Neural progenitor cell (in vitro differentiated cells): ENCODE measurements around the gene CYB561. TPM values are rescaled to one million over a fixed set of nuclear protein-coding genes. Genes with fewer than 3 reads are reported as not detected.

ENCODE experiments used
- DNase-seq: peaks from one replicate; pipeline ENCODE4 v3.0.0-alpha.2; 2016; ENCODE audit warnings: low spot score
- H2AFZ ChIP-seq: fragments of 200-600 bp; sonication (generic); replicated peaks from 2 replicates; pipeline ENCODE4 v1.6.1; 2016; ENCODE audit warnings: antibody characterized with exemption
- H3F3A ChIP-seq: fragments of 200-600 bp; sonication (generic); 2 replicates; pipeline ENCODE4 v1.6.1; 2016; ENCODE audit warnings: antibody characterized with exemption, low read depth
- H3K27ac ChIP-seq: fragments of 200-600 bp; sonication (generic); 2 replicates; pipeline ENCODE4 v1.5.1; 2016; ENCODE audit warnings: mild to moderate bottlenecking
- H3K27me3 ChIP-seq: fragments of 200-600 bp; sonication (generic); 2 replicates; pipeline ENCODE4 v1.6.1; 2016; ENCODE audit warnings: mild to moderate bottlenecking, moderate library complexity
- H3K36me3 ChIP-seq: fragments of 200-600 bp; sonication (generic); 2 replicates; pipeline ENCODE4 v1.5.1; 2016
- H3K4me1 ChIP-seq: fragments of 200-600 bp; sonication (generic); 2 replicates; pipeline ENCODE4 v1.6.1; 2016; ENCODE audit warnings: mixed run types
- H3K4me2 ChIP-seq: fragments of 200-600 bp; sonication (generic); 2 replicates; pipeline ENCODE4 v1.6.1; 2016
- H3K4me3 ChIP-seq: fragments of 200-600 bp; sonication (generic); 2 replicates; pipeline ENCODE4 v1.5.1; 2016
- H3K79me2 ChIP-seq: fragments of 200-600 bp; sonication (generic); 2 replicates; pipeline ENCODE4 v1.6.1; 2016; ENCODE audit warnings: low read depth
- H3K9ac ChIP-seq: fragments of 200-600 bp; sonication (generic); 2 replicates; pipeline ENCODE4 v1.6.1; 2016
- H3K9me3 ChIP-seq: fragments of 200-600 bp; sonication (generic); 2 replicates; pipeline ENCODE4 v1.5.1; 2016; ENCODE audit warnings: low read depth
- H4K20me1 ChIP-seq: fragments of 200-600 bp; sonication (generic); 2 replicates; pipeline ENCODE4 v1.6.1; 2016; ENCODE audit warnings: low read depth
- H3K27ac Mint-ChIP-seq: 3 replicates; pipeline ENCODE4 v1.8.0; 2021; ENCODE audit warnings: mixed read lengths
- H3K27me3 Mint-ChIP-seq: 2 replicates; pipeline ENCODE4 v1.8.0; 2022; ENCODE audit warnings: low read depth, mild to moderate bottlenecking, inconsistent platforms, moderate library complexity, mixed read lengths; ENCODE audit not compliant: insufficient read depth
- H3K36me3 Mint-ChIP-seq: 3 replicates; pipeline ENCODE4 v1.8.0; 2021; ENCODE audit warnings: mixed read lengths
- H3K4me1 Mint-ChIP-seq: 3 replicates; pipeline ENCODE4 v1.8.0; 2021; ENCODE audit warnings: mixed read lengths
- H3K4me3 Mint-ChIP-seq: 3 replicates; pipeline ENCODE4 v1.8.0; 2021; ENCODE audit warnings: mild to moderate bottlenecking, moderate library complexity, mixed read lengths
- H3K9me3 Mint-ChIP-seq: 3 replicates; pipeline ENCODE4 v1.8.0; 2020; ENCODE audit warnings: mixed read lengths
- CTCF ChIP-seq: fragments of 200-600 bp; sonication (generic); IDR thresholded peaks from 2 replicates; pipeline ENCODE4 v1.5.1; 2017; ENCODE audit warnings: antibody characterized with exemption, mild to moderate bottlenecking
- EZH2 ChIP-seq: fragments of 200-600 bp; sonication (generic); IDR thresholded peaks from 2 replicates; pipeline ENCODE4 v1.6.1; 2017; ENCODE audit warnings: antibody characterized with exemption, mild to moderate bottlenecking, moderate library complexity
- EZH2phosphoT487 ChIP-seq: fragments of 200-600 bp; sonication (generic); IDR thresholded peaks from 2 replicates; pipeline ENCODE4 v1.6.1; 2017; ENCODE audit warnings: antibody characterized with exemption
- total RNA-seq: library from RNA; depleted of rRNA; stranded (reverse); fragments of >200 nt; gene quantifications from 2 replicates; pipeline ENCODE4 v1.2.3, GENCODE V29; 2015; ENCODE audit warnings: low replicate concordance

CYB561 gene
- total RNA-seq, 1 donor from 2014 or later = 4.2 TPM

DNA sequence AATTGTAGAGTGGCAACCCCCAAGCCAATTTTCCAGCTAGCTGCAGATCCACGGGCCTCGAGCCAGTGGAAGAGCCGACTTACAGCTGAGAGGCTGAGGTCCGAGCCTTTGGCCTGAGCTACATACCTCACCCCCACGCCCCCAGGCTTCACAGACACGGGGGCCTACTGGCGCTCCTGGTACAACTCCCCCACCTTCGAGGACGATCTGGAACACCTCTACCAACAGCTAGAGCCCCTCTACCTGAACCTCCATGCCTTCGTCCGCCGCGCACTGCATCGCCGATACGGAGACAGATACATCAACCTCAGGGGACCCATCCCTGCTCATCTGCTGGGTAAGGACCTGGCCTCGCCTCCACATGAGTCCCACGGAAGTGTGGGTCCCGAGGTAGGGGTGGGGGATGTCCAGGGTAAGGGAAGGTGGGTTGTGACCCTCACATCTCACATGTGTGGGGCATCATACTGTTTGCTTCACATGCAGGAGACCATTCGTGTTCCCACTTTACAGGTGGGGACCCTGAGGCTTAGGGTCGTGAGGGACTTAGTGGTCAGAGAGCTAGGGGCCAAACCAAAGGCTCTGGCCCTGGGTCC is 34.2 kb upstream of the CYB561 start:
- Histone ChIP-seq H3K27me3 (peaks cover 42% of the 10 kb centered on the region), H3K27ac (no peak overlapping the region), H2AFZ (no peak overlapping the region), H3K79me2 (no peaks in the 10 kb centered on the region), H3K4me2 (no peak overlapping the region), H3K36me3 (no peaks in the 10 kb centered on the region), H3K4me3 (no peak overlapping the region), H3F3A (peaks cover 7% of the 10 kb centered on the region), H3K4me1 (peaks cover 7% of the 10 kb centered on the region), H3K9me3 (no peaks in the 10 kb centered on the region), H4K20me1 (peaks cover 12% of the 10 kb centered on the region), H3K9ac (no peak overlapping the region)
- no peak overlapping the region for H3K4me3 Mint-ChIP-seq
- no peaks in the 10 kb centered on the region for H3K36me3 Mint-ChIP-seq
- no peaks in the 10 kb centered on the region for H3K9me3 Mint-ChIP-seq
- H3K27me3 Mint-ChIP-seq = peaks cover 30% of the 10 kb centered on the region
- TF ChIP-seq EZH2 = no peak
- TF ChIP-seq EZH2phosphoT487 = no peak
- no peak for TF ChIP-seq CTCF
- H3K27ac Mint-ChIP-seq = no peak overlapping the region
- peaks cover 13% of the 10 kb centered on the region for H3K4me1 Mint-ChIP-seq
- DNase-seq = no peak

DNA sequence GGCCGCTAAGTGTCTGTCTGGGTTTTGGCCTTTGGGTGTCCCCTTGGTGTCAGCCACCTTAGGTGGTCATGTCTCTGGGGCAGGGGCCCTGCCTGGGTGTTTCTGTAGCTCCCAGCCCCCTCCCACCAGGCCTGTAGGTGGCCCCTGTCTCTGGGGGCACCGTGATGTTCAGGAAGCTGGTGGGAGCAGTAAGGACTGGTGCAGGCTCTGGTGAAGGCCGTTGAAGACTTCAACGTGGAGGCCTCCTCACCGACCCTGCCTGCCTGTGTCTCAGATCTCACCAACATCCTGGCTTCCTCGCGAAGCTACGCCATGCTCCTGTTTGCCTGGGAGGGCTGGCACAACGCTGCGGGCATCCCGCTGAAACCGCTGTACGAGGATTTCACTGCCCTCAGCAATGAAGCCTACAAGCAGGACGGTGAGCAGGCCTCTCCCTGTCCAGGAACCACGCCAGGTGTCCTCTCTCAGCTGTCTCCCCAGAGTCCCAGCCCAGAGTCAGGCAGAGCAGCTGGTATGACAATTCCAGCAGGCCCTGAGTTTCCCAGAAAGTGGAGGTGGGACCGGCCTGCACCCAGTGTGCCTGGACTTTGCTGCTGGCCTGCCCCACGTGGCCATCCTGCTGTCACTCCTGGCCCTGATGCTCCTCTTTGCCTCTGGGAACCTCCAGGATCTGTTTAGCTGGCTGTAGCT is 33.5 kb upstream of the CYB561 start:
- Histone ChIP-seq H3K4me2 (no peak overlapping the region), H2AFZ (no peak overlapping the region), H3K27ac (no peak overlapping the region), H3F3A (peaks cover 7% of the 10 kb centered on the region), H3K4me1 (peaks cover 7% of the 10 kb centered on the region), H3K9ac (no peak overlapping the region), H3K79me2 (no peaks in the 10 kb centered on the region), H3K4me3 (no peak overlapping the region), H4K20me1 (peaks cover 12% of the 10 kb centered on the region), H3K36me3 (no peaks in the 10 kb centered on the region), H3K27me3 (peaks cover 49% of the 10 kb centered on the region), H3K9me3 (no peaks in the 10 kb centered on the region)
- no peak for DNase-seq
- Mint-ChIP-seq H3K27me3 (peaks cover 35% of the 10 kb centered on the region), H3K4me3 (no peak overlapping the region), H3K4me1 (peaks cover 13% of the 10 kb centered on the region), H3K27ac (no peak overlapping the region), H3K36me3 (no peaks in the 10 kb centered on the region), H3K9me3 (no peaks in the 10 kb centered on the region)
- TF ChIP-seq CTCF (no peak), EZH2 (no peak), EZH2phosphoT487 (no peak)

DNA sequence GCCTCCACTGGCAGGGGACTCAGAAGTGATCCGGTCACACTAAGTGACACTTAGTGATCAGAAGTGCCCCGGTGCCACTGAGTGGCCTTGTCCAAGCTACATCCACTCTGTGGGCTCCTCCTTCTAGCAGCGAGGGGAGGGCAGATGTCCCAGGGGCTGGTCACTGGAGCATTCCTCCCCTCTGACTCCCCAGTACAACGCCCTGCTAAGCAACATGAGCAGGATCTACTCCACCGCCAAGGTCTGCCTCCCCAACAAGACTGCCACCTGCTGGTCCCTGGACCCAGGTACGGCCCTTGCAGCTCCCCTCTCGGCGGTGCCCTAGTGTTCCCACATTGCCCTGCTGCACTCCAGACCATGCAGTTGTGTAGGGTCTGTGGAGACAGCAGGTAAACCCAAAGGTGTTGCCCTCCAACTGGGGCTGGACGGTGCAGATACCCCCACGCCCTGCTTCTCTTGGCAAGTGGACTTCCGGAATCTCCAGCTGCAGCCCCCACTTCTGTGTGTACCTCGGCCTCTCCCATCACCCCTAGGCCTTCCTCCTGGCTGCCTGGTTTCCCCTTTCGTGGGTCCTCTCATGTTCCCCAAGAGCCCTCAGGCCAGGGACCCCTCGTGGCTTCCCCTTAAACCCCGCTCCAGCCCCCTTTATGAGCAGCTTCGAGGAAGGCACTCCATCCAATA is 32.8 kb upstream of the CYB561 start:
- no peak overlapping the region for H2AFZ ChIP-seq
- peaks cover 42% of the 10 kb centered on the region for H3K27me3 Mint-ChIP-seq
- peak overlapping the region; percentile 62 for H3K4me3 Mint-ChIP-seq

More for the DNA sequence above, 32.8 kb upstream of the CYB561 start:
- no peaks in the 10 kb centered on the region for H3K9me3 Mint-ChIP-seq
- peak; percentile 86 for DNase-seq
- peaks cover 12% of the 10 kb centered on the region for H4K20me1 ChIP-seq
- no peak overlapping the region for H3K27ac Mint-ChIP-seq
- H3K36me3 Mint-ChIP-seq = no peaks in the 10 kb centered on the region
- H3K4me1 ChIP-seq = peaks cover 7% of the 10 kb centered on the region
- no peak for TF ChIP-seq EZH2
- peak; percentile 76 for TF ChIP-seq CTCF
- no peak overlapping the region for H3K4me3 ChIP-seq
- no peak overlapping the region for H3K4me2 ChIP-seq
- H3K4me1 Mint-ChIP-seq = peaks cover 13% of the 10 kb centered on the region
- H3K79me2 ChIP-seq = no peaks in the 10 kb centered on the region
- no peaks in the 10 kb centered on the region for H3K9me3 ChIP-seq
- H3F3A ChIP-seq = peaks cover 7% of the 10 kb centered on the region
- peaks cover 56% of the 10 kb centered on the region for H3K27me3 ChIP-seq
- H3K36me3 ChIP-seq = no peaks in the 10 kb centered on the region
- no peak overlapping the region for H3K27ac ChIP-seq
- H3K9ac ChIP-seq = no peak overlapping the region
